H1 (cell line): ENCODE results near the gene CPSF4L. TPM values are rescaled to one million over a fixed set of nuclear protein-coding genes. Genes with fewer than 3 reads are reported as not detected.

ENCODE experiments used
- ASH2L ChIP-seq: fragments of 200-600, 300-600 bp; sonication (generic); IDR thresholded peaks from one replicate; pipeline ENCODE4 v1.7.1; 2017; ENCODE audit warnings: low read length
- EGR1 ChIP-seq: IDR thresholded peaks from 2 replicates; pipeline ENCODE4 v1.6.1; 2011; ENCODE audit warnings: low read depth, low read length, borderline replicate concordance
- RNF2 ChIP-seq: fragments of 200-900, 300-1000 bp; sonication (generic); IDR thresholded peaks from 2 replicates; pipeline ENCODE4 v1.7.1; 2016; ENCODE audit warnings: borderline replicate concordance, low read depth, mild to moderate bottlenecking, antibody characterized with exemption, low read length; ENCODE audit not compliant: poor library complexity, severe bottlenecking; ENCODE audit errors: missing control alignments
- SAP30 ChIP-seq: fragments of 300-600 bp; sonication (generic); IDR thresholded peaks from 2 replicates; pipeline ENCODE4 v1.7.1; 2012; ENCODE audit warnings: low read length, moderate library complexity, mild to moderate bottlenecking, inconsistent platforms; ENCODE audit not compliant: insufficient read depth, insufficient replicate concordance
- SP2 ChIP-seq: IDR thresholded peaks from 2 replicates; pipeline ENCODE4 v1.6.1; 2012; ENCODE audit warnings: mild to moderate bottlenecking, low read length, inconsistent platforms
- TEAD4 ChIP-seq: IDR thresholded peaks from 2 replicates; pipeline ENCODE4 v1.6.1; 2012; ENCODE audit warnings: low read depth, low read length, inconsistent platforms, mixed read lengths
- polyA plus RNA-seq, 7 experiments: library from polyadenylated mRNA; depleted of rRNA in 3 of 7; stranded (reverse) in 5 of 7; unstranded in 2 of 7; fragments of >200 nt in 5 of 7; fragments of 200-250 nt in 2 of 7; gene quantifications; 1 replicate in 5 of 7; 2 replicates in 1 of 7; 4 replicates in 1 of 7; pipeline versions ENCODE4 v1.2.1 to v1.2.3, GENCODE V29; 2011 to 2013; ENCODE audit warnings: missing spikeins in 2 of 7, mixed read lengths in 2 of 7
- total RNA-seq: library from RNA; stranded (reverse); fragmentation: NEBNext Ultra II Directional; extraction: Animal tissue kit (Norgen Biotek cat#: 25700); gene quantifications from 2 replicates; pipeline ENCODE4 v1.2.1, GENCODE V29; 2021
- TF ChIP-seq, protein P1 (sequence below): fragments of 300-600 bp; sonication (generic); IDR thresholded peaks from 2 replicates; pipeline ENCODE4 v1.7.1; 2012; ENCODE audit warnings: low read length, moderate library complexity, mild to moderate bottlenecking, inconsistent platforms; ENCODE audit not compliant: insufficient replicate concordance
- TF ChIP-seq, protein P2 (sequence below): IDR thresholded peaks from 2 replicates; pipeline ENCODE4 v1.6.1; 2012; ENCODE audit warnings: inconsistent platforms

The CPSF4L gene
- total and polyA plus RNA-seq, 2 of the 8 experiments (the other 6 are each of a cell fraction or from before 2014, with no cell fraction given), result not detected

DNA sequence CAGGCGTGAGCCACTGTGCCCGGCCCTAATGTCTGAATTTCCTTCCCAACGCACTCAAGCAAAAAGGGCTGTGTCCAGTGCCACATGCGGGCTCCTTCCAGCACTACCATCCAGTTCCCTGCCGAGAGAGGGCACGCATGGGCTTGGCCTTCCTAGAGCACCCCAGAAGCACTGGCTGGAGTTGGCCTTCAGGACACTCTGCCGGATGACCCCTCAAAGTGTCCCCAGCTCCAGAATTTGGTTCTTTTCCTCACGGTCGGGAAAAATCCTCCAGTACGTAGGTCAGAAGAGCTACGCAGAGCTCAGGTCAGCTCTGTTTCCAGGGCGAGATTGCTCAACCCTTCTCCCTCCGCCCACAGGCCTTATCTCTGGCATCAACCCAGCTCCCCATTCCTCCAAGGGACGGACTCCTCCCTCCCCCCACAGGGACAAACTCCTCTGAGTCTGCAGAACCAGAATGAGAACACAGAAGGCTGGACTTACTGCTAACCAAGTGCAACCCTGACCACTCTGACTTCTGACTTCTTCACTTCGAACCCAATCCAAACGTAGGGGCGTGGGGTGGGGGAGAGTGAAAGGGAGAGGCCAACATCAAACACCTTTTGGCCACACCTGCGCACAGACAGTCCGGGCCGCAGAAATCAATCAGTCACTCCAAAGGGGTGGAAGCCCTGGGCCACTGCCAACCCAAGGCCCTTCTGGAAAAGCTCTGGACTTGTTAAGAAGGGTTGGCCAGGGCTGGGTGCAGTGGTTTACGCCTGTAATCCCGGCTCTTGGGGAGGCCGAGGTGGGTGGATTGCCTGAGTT is 46.5 kb upstream of the CPSF4L start (continued):
- TF ChIP-seq, protein P1, sequence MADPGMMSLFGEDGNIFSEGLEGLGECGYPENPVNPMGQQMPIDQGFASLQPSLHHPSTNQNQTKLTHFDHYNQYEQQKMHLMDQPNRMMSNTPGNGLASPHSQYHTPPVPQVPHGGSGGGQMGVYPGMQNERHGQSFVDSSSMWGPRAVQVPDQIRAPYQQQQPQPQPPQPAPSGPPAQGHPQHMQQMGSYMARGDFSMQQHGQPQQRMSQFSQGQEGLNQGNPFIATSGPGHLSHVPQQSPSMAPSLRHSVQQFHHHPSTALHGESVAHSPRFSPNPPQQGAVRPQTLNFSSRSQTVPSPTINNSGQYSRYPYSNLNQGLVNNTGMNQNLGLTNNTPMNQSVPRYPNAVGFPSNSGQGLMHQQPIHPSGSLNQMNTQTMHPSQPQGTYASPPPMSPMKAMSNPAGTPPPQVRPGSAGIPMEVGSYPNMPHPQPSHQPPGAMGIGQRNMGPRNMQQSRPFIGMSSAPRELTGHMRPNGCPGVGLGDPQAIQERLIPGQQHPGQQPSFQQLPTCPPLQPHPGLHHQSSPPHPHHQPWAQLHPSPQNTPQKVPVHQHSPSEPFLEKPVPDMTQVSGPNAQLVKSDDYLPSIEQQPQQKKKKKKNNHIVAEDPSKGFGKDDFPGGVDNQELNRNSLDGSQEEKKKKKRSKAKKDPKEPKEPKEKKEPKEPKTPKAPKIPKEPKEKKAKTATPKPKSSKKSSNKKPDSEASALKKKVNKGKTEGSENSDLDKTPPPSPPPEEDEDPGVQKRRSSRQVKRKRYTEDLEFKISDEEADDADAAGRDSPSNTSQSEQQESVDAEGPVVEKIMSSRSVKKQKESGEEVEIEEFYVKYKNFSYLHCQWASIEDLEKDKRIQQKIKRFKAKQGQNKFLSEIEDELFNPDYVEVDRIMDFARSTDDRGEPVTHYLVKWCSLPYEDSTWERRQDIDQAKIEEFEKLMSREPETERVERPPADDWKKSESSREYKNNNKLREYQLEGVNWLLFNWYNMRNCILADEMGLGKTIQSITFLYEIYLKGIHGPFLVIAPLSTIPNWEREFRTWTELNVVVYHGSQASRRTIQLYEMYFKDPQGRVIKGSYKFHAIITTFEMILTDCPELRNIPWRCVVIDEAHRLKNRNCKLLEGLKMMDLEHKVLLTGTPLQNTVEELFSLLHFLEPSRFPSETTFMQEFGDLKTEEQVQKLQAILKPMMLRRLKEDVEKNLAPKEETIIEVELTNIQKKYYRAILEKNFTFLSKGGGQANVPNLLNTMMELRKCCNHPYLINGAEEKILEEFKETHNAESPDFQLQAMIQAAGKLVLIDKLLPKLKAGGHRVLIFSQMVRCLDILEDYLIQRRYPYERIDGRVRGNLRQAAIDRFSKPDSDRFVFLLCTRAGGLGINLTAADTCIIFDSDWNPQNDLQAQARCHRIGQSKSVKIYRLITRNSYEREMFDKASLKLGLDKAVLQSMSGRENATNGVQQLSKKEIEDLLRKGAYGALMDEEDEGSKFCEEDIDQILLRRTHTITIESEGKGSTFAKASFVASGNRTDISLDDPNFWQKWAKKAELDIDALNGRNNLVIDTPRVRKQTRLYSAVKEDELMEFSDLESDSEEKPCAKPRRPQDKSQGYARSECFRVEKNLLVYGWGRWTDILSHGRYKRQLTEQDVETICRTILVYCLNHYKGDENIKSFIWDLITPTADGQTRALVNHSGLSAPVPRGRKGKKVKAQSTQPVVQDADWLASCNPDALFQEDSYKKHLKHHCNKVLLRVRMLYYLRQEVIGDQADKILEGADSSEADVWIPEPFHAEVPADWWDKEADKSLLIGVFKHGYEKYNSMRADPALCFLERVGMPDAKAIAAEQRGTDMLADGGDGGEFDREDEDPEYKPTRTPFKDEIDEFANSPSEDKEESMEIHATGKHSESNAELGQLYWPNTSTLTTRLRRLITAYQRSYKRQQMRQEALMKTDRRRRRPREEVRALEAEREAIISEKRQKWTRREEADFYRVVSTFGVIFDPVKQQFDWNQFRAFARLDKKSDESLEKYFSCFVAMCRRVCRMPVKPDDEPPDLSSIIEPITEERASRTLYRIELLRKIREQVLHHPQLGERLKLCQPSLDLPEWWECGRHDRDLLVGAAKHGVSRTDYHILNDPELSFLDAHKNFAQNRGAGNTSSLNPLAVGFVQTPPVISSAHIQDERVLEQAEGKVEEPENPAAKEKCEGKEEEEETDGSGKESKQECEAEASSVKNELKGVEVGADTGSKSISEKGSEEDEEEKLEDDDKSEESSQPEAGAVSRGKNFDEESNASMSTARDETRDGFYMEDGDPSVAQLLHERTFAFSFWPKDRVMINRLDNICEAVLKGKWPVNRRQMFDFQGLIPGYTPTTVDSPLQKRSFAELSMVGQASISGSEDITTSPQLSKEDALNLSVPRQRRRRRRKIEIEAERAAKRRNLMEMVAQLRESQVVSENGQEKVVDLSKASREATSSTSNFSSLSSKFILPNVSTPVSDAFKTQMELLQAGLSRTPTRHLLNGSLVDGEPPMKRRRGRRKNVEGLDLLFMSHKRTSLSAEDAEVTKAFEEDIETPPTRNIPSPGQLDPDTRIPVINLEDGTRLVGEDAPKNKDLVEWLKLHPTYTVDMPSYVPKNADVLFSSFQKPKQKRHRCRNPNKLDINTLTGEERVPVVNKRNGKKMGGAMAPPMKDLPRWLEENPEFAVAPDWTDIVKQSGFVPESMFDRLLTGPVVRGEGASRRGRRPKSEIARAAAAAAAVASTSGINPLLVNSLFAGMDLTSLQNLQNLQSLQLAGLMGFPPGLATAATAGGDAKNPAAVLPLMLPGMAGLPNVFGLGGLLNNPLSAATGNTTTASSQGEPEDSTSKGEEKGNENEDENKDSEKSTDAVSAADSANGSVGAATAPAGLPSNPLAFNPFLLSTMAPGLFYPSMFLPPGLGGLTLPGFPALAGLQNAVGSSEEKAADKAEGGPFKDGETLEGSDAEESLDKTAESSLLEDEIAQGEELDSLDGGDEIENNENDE, result no peak
- no peak for TF ChIP-seq TEAD4
- no peak for TF ChIP-seq ASH2L
- TF ChIP-seq, protein P2, sequence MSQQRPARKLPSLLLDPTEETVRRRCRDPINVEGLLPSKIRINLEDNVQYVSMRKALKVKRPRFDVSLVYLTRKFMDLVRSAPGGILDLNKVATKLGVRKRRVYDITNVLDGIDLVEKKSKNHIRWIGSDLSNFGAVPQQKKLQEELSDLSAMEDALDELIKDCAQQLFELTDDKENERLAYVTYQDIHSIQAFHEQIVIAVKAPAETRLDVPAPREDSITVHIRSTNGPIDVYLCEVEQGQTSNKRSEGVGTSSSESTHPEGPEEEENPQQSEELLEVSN, result no peak
- TF ChIP-seq RNF2, result no peak
- no peak for TF ChIP-seq SAP30
- no peak for TF ChIP-seq EGR1
- TF ChIP-seq SP2, result no peak
